ENCODE data around the gene VMAC. TPM values are rescaled to one million over a fixed set of nuclear protein-coding genes. Genes with fewer than 3 reads are reported as not detected.
A peak's percentile ranks its signal among the peaks of the same experiment; 100 is the strongest.

VMAC gene
- total RNA-seq, 1 donor from 2014 or later = 12.3 TPM

DNA sequence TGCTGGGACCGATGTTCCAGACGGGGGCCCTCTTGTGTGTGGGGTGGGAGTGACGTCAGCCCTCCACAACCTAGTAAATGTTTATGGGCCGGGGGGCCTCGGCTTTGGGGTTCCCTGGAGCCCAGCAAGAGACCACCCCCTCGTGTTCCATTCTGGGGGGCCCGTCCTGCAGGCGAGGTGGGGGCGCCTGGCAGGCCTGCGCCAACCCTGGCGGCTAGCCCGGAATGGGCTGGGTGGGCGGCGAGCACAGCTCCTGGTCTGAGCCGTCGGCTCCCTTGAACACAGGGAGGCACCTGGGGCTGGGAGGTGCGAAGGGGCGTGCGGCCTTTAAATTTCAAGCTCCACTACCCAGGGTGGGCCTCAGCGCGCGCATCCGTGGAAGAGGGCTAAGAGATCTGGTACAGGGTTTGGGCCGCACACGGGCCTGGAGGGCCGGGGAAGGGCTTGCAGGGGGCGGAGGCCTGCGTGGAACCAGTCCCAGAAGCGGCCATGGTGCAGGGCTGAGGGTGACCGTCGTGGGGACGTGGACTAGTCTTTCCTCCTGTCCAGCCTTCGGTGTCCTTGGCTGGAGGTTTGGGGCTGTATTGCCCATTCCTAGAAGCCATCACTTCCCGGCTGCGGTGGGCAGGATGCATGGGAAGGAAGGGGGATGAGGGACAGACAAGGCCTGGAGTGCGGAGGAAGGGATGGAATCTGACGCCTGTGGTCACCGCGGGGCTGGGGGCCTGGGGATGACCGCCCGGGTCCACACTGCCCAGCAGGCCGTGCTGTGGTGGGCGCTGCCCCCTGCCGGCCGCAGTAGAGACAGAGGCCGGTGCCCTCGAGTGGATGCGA, 12.5 kb upstream of the VMAC start:
- no peak overlapping the region for H3K4me3 Mint-ChIP-seq
- no peak for DNase-seq (ENCODE audit: low spot score in 2 of 2, unreplicated experiment in 2 of 2)
- TF ChIP-seq, protein P1, sequence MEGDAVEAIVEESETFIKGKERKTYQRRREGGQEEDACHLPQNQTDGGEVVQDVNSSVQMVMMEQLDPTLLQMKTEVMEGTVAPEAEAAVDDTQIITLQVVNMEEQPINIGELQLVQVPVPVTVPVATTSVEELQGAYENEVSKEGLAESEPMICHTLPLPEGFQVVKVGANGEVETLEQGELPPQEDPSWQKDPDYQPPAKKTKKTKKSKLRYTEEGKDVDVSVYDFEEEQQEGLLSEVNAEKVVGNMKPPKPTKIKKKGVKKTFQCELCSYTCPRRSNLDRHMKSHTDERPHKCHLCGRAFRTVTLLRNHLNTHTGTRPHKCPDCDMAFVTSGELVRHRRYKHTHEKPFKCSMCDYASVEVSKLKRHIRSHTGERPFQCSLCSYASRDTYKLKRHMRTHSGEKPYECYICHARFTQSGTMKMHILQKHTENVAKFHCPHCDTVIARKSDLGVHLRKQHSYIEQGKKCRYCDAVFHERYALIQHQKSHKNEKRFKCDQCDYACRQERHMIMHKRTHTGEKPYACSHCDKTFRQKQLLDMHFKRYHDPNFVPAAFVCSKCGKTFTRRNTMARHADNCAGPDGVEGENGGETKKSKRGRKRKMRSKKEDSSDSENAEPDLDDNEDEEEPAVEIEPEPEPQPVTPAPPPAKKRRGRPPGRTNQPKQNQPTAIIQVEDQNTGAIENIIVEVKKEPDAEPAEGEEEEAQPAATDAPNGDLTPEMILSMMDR (IDR thresholded peaks at IDR 0.05; ENCODE audit: unreplicated experiment) = peak; percentile 54

DNA sequence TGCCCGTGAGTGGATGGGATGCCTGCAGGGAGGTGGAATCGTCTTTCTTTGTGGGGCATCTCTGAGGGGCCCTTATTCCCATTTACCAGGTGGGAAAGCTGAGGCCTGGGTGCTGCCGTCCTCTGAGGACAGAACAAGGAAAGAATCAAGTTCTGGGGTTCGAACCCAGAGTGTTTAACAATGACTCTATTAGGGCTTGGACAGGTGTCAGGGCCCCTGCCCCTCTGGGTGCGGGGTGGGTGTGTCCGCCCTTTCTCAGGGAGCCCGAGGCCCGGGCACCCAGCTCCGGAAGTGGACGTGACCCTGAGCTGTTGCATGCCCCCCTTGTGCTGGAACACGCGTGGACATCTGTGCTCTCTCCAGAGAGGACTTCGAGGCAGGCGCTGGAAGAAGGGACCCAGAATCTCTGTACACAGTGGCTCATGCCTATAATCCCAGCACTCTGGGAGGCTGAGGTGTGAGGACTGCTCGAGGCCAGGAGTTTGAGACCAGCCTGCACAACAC, 11.8 kb upstream of the VMAC start:
- H3K9me3 Mint-ChIP-seq = no peaks in the 10 kb centered on the region
- no peak overlapping the region for H3K27ac Mint-ChIP-seq
- no peak for DNase-seq (ENCODE audit: low spot score in 2 of 2, unreplicated experiment in 2 of 2)
- peaks cover 8% of the 10 kb centered on the region for H3K27me3 Mint-ChIP-seq (ENCODE audit: low read depth)
- peaks cover 6% of the 10 kb centered on the region for H3K4me1 Mint-ChIP-seq
- TF ChIP-seq, protein P1 (IDR thresholded peaks at IDR 0.05; ENCODE audit: unreplicated experiment) = peak; percentile 2
- peaks cover 3% of the 10 kb centered on the region for H3K36me3 Mint-ChIP-seq
- H3K4me3 Mint-ChIP-seq = no peak overlapping the region

More for the DNA sequence above, 12.5 kb upstream of the VMAC start:
- Mint-ChIP-seq H3K4me1 (peaks cover 6% of the 10 kb centered on the region), H3K27ac (no peak overlapping the region), H3K9me3 (no peaks in the 10 kb centered on the region), H3K27me3 (ENCODE audit: low read depth) (peaks cover 8% of the 10 kb centered on the region), H3K36me3 (peaks cover 3% of the 10 kb centered on the region)

DNA sequence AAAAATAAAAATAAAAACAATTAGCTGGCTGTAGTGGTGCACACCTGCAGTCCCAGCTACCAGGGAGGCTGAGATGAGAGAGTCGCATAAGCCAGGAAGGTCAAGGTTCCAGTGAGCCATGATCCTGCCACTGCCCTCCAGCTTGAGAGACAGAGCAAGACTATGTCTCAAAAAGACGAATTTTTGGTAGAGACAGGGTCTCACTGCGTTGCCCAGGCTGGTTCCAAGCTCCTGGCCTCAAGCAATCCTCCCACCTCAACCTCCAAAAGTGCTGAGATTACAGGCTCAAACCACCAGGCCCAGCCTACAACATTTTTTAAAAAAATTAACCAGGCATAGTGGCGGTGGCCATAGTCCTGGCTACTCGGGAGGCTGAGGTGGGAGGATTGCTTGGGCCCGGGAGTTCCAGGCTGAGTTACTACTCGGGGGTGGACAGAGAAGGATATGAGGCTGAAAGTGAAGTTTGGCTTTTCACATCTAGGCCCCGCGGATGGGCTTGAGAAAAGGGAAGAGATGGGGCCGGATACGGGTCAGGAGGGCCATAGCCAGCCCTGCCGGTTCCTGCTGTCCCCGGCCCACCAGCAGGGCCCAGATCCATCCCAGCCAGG, 11.3 kb upstream of the VMAC start:
- DNase-seq (ENCODE audit: low spot score in 2 of 2, unreplicated experiment in 2 of 2) = no peak
- Mint-ChIP-seq H3K9me3 (no peaks in the 10 kb centered on the region), H3K4me1 (peaks cover 6% of the 10 kb centered on the region), H3K27me3 (ENCODE audit: low read depth) (peaks cover 7% of the 10 kb centered on the region), H3K36me3 (peaks cover 3% of the 10 kb centered on the region), H3K27ac (no peak overlapping the region), H3K4me3 (no peak overlapping the region)
- TF ChIP-seq, protein P1 (IDR thresholded peaks at IDR 0.05; ENCODE audit: unreplicated experiment) = no peak

DNA sequence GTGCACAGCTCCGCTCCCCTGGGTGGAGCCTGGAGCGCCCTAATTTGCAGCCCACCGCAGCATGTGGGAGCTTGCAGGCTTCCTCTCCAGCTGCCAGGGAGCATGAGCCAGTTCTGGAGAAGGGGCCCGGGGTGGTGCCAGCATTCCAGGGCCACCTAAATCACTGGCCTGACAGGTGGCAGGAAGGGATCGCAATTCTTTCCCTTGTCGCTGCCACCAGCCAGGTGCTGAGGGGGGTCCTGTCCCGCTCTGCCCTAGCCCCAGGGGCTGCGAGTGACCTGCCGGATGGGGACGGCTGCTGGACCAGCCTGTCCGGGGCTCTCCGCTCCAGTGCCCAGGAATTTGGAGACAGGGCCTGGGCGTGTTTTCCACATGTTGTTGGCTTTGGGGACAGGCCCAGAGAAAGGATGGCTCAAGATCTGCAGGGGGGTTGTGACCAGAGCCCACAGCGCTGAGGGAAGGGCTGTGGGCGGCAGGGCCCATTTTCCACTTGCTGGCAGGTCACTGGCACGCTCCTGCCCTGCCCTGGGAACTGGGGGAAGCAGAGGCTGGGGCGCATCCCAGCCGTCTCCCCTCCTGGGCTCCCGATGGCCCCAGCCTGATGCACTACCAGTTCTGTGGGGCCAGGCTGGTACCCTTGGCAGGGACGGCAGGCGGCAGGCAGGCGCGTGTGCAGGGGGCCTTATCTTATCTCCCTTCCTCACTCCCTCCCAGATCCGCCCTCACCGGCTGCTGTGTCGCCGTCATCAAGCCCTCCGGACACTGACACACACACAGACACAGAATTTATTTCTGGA, 10.6 kb upstream of the VMAC start:
- peaks cover 5% of the 10 kb centered on the region for H3K27me3 Mint-ChIP-seq (ENCODE audit: low read depth)
- H3K36me3 Mint-ChIP-seq = peaks cover 3% of the 10 kb centered on the region
- H3K4me1 Mint-ChIP-seq = peaks cover 6% of the 10 kb centered on the region
- no peak overlapping the region for H3K4me3 Mint-ChIP-seq
- TF ChIP-seq, protein P1 (IDR thresholded peaks at IDR 0.05; ENCODE audit: unreplicated experiment) = no peak
- H3K27ac Mint-ChIP-seq = no peak overlapping the region
- H3K9me3 Mint-ChIP-seq = no peaks in the 10 kb centered on the region
- DNase-seq (ENCODE audit: low spot score in 2 of 2, unreplicated experiment in 2 of 2) = no peak

DNA sequence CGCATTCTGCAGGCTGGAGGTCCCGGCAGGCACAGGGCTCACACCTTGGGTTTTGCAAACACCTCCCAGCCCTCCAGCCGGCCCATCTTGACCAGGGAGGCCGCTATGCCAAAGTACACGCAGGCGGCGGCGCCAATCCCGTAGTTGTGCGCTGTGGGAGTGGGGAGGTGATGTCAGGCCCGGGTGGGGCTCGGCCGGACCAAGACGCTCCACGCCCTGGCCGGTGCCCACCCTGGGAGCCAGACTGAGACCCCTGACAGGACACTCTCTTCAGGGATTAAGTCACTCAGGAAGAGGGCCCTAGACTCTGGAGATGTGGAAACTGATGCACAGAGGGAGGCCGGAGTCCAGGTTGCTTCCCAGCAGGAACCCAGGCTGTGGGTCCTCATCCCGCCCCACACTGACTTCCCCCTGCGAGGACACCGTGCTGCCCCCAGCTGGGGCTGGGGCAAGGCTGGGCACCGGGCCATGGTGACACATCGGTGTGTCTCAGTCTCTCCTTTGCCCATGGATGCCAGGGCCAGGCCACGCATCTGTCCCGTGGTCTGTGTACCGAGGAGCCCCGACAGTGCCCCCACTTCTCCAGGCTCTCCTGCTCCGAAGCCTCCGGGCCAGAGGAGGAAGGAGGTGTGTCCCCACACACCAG, 9.8 kb upstream of the VMAC start:
- peaks cover 3% of the 10 kb centered on the region for H3K36me3 Mint-ChIP-seq
- TF ChIP-seq, protein P1 (IDR thresholded peaks at IDR 0.05; ENCODE audit: unreplicated experiment) = no peak
- H3K4me3 Mint-ChIP-seq = no peak overlapping the region
- H3K27me3 Mint-ChIP-seq (ENCODE audit: low read depth) = peaks cover 3% of the 10 kb centered on the region
- peaks cover 4% of the 10 kb centered on the region for H3K4me1 Mint-ChIP-seq
- H3K27ac Mint-ChIP-seq = no peak overlapping the region
- no peak for DNase-seq (ENCODE audit: low spot score in 2 of 2, unreplicated experiment in 2 of 2)
- H3K9me3 Mint-ChIP-seq = no peaks in the 10 kb centered on the region
